M059J (cell line): ENCODE measurements around the gene RIPK1. TPM values are rescaled to one million over a fixed set of nuclear protein-coding genes. Genes with fewer than 3 reads are reported as not detected.

Experiments
- DNase-seq: peaks from one replicate; pipeline ENCODE4 v3.0.0-alpha.2; 2012; ENCODE audit warnings: low read depth
- total RNA-seq: library from RNA; depleted of rRNA; stranded (reverse); fragments of >200 nt; shearing (Covaris generic); gene quantifications from 2 replicates; pipeline ENCODE4 v1.2.3, GENCODE V29; 2014

RIPK1 gene
- total RNA-seq, 1 experiment from 2014 or later = 43.6 TPM

- DNase-seq = no peak
Measured at GRCh38 chr6:3085074-3085473, 16.8 kb downstream of the RIPK1 start.

GRCh38 chr6:3086282-3086946, 18.1 kb downstream of the RIPK1 start:
- no peak for DNase-seq

- DNase-seq = no peak
Measured at GRCh38 chr6:3088446-3088845, 20.2 kb downstream of the RIPK1 start.

GRCh38 chr6:3088968-3089367, 20.7 kb downstream of the RIPK1 start:
- no peak for DNase-seq

GRCh38 chr6:3090013-3090412, 21.7 kb downstream of the RIPK1 start:
- DNase-seq = no peak

GRCh38 chr6:3094815-3095214, 26.5 kb downstream of the RIPK1 start:
- no peak for DNase-seq

- peak; percentile 31 for DNase-seq
Measured at GRCh38 chr6:3102875-3103274, 34.6 kb downstream of the RIPK1 start.

- no peak for DNase-seq
Measured at GRCh38 chr6:3108746-3109414, 40.6 kb downstream of the RIPK1 start.

- no peak for DNase-seq
Measured at GRCh38 chr6:3109761-3110160, 41.5 kb downstream of the RIPK1 start.

- no peak for DNase-seq
Measured at GRCh38 chr6:3114377-3114776, 46.1 kb downstream of the RIPK1 start.

GRCh38 chr6:3117912-3118352, 49.6 kb downstream of the RIPK1 start:
- DNase-seq = no peak

GRCh38 chr6:3118353-3119039, 50.2 kb downstream of the RIPK1 start, which contains the start of gene BPHL:
BPHL (plus strand) TSS chr6:3118711; CDS start chr6:3118741, 30 bp downstream.
- DNase-seq = peak; percentile 92

GRCh38 chr6:3119040-3119723, 50.9 kb downstream of the RIPK1 start:
- peak; percentile 54 for DNase-seq

GRCh38 chr6:3120765-3121089, 52.4 kb downstream of the RIPK1 start:
- DNase-seq = no peak

GRCh38 chr6:3122823-3123182, 54.5 kb downstream of the RIPK1 start:
- DNase-seq = no peak

GRCh38 chr6:3124667-3125066, 56.4 kb downstream of the RIPK1 start:
- no peak for DNase-seq

- no peak for DNase-seq
Measured at GRCh38 chr6:3125815-3126214, 57.5 kb downstream of the RIPK1 start.

- DNase-seq = no peak
Measured at GRCh38 chr6:3128356-3129108, 60.2 kb downstream of the RIPK1 start.

GRCh38 chr6:3131695-3132094, 63.4 kb downstream of the RIPK1 start:
- no peak for DNase-seq

- DNase-seq = no peak
Measured at GRCh38 chr6:3133515-3133914, 65.2 kb downstream of the RIPK1 start.

GRCh38 chr6:3135668-3136291, 67.5 kb downstream of the RIPK1 start:
- no peak for DNase-seq
